Measurements from ENCODE around the gene NAALADL1. TPM values are rescaled to one million over a fixed set of nuclear protein-coding genes. Genes with fewer than 3 reads are reported as not detected.

The NAALADL1 gene
- total and polyA plus RNA-seq, 2 of the 4 experiments (the other 2 are of a cell fraction) = 3.8 to 5.8 TPM

DNA sequence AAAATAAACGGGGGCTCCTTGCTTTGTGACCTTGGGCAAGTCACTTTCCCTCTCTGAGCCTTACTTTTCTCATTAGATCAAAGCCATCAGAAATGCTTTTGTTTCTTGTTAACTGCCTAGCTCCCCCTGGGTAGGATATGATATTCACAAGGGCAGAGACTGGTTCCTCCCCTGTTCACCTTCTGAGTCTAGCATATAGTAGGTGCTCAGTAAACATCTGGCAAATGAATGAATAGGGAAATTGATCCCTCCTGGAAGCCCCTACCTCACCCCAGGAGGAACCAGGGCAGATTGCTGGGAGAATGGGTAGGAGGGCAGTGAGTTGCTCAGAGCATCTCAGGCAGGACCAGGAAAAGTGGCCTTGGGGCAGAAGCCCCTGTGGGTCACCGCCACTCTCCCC lies 23.9 kb downstream of the NAALADL1 start:
- POLR2A ChIA-PET (ENCODE audit: unreplicated experiment) = no interaction called here
- H3K23ac ChIP-seq (ENCODE audit: low read depth, low read length) = no peak overlapping the region

More for the DNA sequence above, 23.9 kb downstream of the NAALADL1 start:
- no peaks in the 10 kb centered on the region for H3K27me3 ChIP-seq (ENCODE audit: control insufficient read depth, insufficient read depth, low read length)
- H2AFZ ChIP-seq (replicated peaks; ENCODE audit: low read length, poor library complexity) = no peak overlapping the region
- no peaks in the 10 kb centered on the region for H4K20me1 ChIP-seq (ENCODE audit: insufficient read depth, low read length)
- no peaks in the 10 kb centered on the region for H3K9me1 ChIP-seq (ENCODE audit: insufficient read depth, low read length)
- dilution Hi-C loops (cut with HindIII; ENCODE audit: low sequenced_read_pairs, unreplicated experiment) (no loop called here), intact Hi-C loops (cut with micrococcal nuclease) (no loop called here), in situ Hi-C loops (cut with MboI; ENCODE audit: low sequenced_read_pairs) (no loop called here)
- DNase-seq (no peak), ATAC-seq (ENCODE audit: low read depth) (no peak)
- no peaks in the 10 kb centered on the region; a peak in 1 of 4 replicates for H3K79me1 ChIP-seq (ENCODE audit: low read depth in 1 of 2, low read length in 2 of 2)
- no peak overlapping the region for H2BK120ac ChIP-seq (ENCODE audit: low read depth, low read length)
- H3K4me1 ChIP-seq (ENCODE audit: control insufficient read depth, insufficient read depth, low read length) = no peaks in the 10 kb centered on the region
- no TSS peak for BruUV-seq (replicated peaks)
- 100% methylated on average over 2 of the region's 2 CpGs; no CpG with 5 or more reads in 1 of the 2 experiments for WGBS, 2 experiments (ENCODE audit: extremely low coverage in 2 of 2, insufficient read length in 1 of 2)
- H4K91ac ChIP-seq (ENCODE audit: insufficient read depth, low read depth, low read length) = no peak overlapping the region
- TF ChIP-seq FOS (IDR thresholded peaks at IDR 0.05; ENCODE audit: low read depth, low read length) = no peak
- TF ChIP-seq, protein P1, sequence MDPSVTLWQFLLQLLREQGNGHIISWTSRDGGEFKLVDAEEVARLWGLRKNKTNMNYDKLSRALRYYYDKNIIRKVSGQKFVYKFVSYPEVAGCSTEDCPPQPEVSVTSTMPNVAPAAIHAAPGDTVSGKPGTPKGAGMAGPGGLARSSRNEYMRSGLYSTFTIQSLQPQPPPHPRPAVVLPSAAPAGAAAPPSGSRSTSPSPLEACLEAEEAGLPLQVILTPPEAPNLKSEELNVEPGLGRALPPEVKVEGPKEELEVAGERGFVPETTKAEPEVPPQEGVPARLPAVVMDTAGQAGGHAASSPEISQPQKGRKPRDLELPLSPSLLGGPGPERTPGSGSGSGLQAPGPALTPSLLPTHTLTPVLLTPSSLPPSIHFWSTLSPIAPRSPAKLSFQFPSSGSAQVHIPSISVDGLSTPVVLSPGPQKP (IDR thresholded peaks at IDR 0.05; ENCODE audit: borderline replicate concordance, low read depth, low read length) = no peak
- TF ChIP-seq, protein P2, sequence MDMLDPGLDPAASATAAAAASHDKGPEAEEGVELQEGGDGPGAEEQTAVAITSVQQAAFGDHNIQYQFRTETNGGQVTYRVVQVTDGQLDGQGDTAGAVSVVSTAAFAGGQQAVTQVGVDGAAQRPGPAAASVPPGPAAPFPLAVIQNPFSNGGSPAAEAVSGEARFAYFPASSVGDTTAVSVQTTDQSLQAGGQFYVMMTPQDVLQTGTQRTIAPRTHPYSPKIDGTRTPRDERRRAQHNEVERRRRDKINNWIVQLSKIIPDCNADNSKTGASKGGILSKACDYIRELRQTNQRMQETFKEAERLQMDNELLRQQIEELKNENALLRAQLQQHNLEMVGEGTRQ (IDR thresholded peaks at IDR 0.05; ENCODE audit: low read depth, low read length) = no peak
- TF ChIP-seq CHD1 (IDR thresholded peaks at IDR 0.05; ENCODE audit: low read depth, low read length) = no peak
- no peak for TF ChIP-seq POLR2A (IDR thresholded peaks at IDR 0.05; ENCODE audit: low read depth, low read length)
- TF ChIP-seq MAZ (IDR thresholded peaks at IDR 0.05; ENCODE audit: borderline replicate concordance, low read depth, low read length) = no peak
- TF ChIP-seq BHLHE40 (IDR thresholded peaks at IDR 0.05; ENCODE audit: low read depth, low read length) = no peak
- no peak for TF ChIP-seq RFX5 (IDR thresholded peaks at IDR 0.05; ENCODE audit: low read depth, low read length)
- no peak for TF ChIP-seq CEBPB (IDR thresholded peaks at IDR 0.05; ENCODE audit: low read depth, low read length)
- TF ChIP-seq MAFK (IDR thresholded peaks at IDR 0.05; ENCODE audit: low read depth, low read length) = no peak
- TF ChIP-seq SMC3 (IDR thresholded peaks at IDR 0.05; ENCODE audit: low read depth, low read length) = no peak
- H3K36me3 ChIP-seq (ENCODE audit: control insufficient read depth, insufficient read depth, low read length) = peaks cover 24% of the 10 kb centered on the region; the same call in 1 of the 2 replicates
- no peak overlapping the region for H2AK9ac ChIP-seq (replicated peaks; ENCODE audit: low read depth, low read length, poor library complexity)
- no peak overlapping the region for H3K9ac ChIP-seq (ENCODE audit: low read depth, low read length)
- no peak overlapping the region for H3K4me3 ChIP-seq (ENCODE audit: insufficient read depth, low read depth, low read length)
- H4K8ac ChIP-seq (ENCODE audit: low read depth in 2 of 2, low read length in 2 of 2) = no peak overlapping the region
- H2BK5ac ChIP-seq (ENCODE audit: low read depth, low read length, poor library complexity, severe bottlenecking) = no peak overlapping the region
- H3K18ac ChIP-seq (ENCODE audit: low read depth, low read length) = no peak overlapping the region
- H3K27ac ChIP-seq (ENCODE audit: insufficient read depth, low read length) = no peak overlapping the region
- no peak overlapping the region for H2BK15ac ChIP-seq (ENCODE audit: low read depth, low read length)
- H3K4me2 ChIP-seq (ENCODE audit: low read depth, low read length) = no peak overlapping the region
- no peak overlapping the region for H3K56ac ChIP-seq (ENCODE audit: extremely low read depth, insufficient read depth, low read length)
- no peak overlapping the region for H3K4ac ChIP-seq (ENCODE audit: low read depth, low read length)
- H3K14ac ChIP-seq (replicated peaks; ENCODE audit: low read depth, low read length) = no peak overlapping the region
- no peak overlapping the region for H2BK20ac ChIP-seq (ENCODE audit: low read depth, low read length)
- CTCF ChIA-PET = no interaction called here
- H2AK5ac ChIP-seq (ENCODE audit: low read depth, low read length) = no peak overlapping the region
- no peak overlapping the region for H4K5ac ChIP-seq (ENCODE audit: low read depth, low read length)
- no peaks in the 10 kb centered on the region for H3K9me3 ChIP-seq (ENCODE audit: control insufficient read depth, insufficient read depth, low read length)
